Body of pancreas (tissue), 4 donors: ENCODE results near the gene UTF1.

Experiments
- POLR2A ChIP-seq, 3 donors: fragments of 450-650 bp; IDR thresholded peaks; one replicate each; pipeline ENCODE4 v1.6.1; 2016; ENCODE audit warnings: antibody characterized with exemption in 3 of 3, mild to moderate bottlenecking in 2 of 3
- TF ChIP-seq, protein P1 (sequence below), 7 experiments: fragments of 450-650 bp in 4 of 7; fragments of 200-600 bp in 3 of 7; sonication (generic) in 3 of 7; IDR thresholded peaks; one replicate each; pipeline ENCODE4 v1.5.1; 2016 to 2019; ENCODE audit warnings: antibody characterized with exemption in 7 of 7

DNA sequence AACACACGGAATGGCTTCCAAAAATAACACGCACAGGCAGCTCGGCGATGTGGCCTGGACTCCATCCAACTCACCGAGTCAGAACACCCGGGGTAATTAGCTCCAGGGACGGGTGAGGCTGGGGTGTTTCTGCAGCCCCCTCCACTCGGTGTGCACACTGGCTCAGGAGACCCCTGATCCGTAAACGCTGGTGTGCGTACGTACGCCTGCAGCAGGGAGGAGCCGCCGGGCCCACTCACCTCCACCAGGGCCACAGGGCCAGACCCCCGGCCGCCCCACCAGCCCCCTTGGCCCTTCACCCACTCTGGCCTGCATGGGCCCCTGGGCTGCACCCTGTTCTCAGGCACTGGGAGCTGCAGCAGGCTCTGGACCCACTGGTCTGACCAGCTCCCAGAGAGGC is 22.4 kb upstream of the UTF1 start:
- TF ChIP-seq, protein P1, sequence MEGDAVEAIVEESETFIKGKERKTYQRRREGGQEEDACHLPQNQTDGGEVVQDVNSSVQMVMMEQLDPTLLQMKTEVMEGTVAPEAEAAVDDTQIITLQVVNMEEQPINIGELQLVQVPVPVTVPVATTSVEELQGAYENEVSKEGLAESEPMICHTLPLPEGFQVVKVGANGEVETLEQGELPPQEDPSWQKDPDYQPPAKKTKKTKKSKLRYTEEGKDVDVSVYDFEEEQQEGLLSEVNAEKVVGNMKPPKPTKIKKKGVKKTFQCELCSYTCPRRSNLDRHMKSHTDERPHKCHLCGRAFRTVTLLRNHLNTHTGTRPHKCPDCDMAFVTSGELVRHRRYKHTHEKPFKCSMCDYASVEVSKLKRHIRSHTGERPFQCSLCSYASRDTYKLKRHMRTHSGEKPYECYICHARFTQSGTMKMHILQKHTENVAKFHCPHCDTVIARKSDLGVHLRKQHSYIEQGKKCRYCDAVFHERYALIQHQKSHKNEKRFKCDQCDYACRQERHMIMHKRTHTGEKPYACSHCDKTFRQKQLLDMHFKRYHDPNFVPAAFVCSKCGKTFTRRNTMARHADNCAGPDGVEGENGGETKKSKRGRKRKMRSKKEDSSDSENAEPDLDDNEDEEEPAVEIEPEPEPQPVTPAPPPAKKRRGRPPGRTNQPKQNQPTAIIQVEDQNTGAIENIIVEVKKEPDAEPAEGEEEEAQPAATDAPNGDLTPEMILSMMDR (IDR thresholded peaks at IDR 0.05) = no peak
- no peak for TF ChIP-seq POLR2A (IDR thresholded peaks at IDR 0.05)
